AG08395 (cell line): ENCODE data around the gene KRT7.

Source experiments
- DNase-seq: peaks from one replicate; pipeline ENCODE4 v3.0.0; 2012; ENCODE audit warnings: mixed read lengths, low spot score

The KRT7 gene

GRCh38 chr12:52211716-52212585, 21.1 kb upstream of the KRT7 start:
- no peak for DNase-seq

GRCh38 chr12:52212701-52213563, 20.1 kb upstream of the KRT7 start:
- no peak for DNase-seq

DNA sequence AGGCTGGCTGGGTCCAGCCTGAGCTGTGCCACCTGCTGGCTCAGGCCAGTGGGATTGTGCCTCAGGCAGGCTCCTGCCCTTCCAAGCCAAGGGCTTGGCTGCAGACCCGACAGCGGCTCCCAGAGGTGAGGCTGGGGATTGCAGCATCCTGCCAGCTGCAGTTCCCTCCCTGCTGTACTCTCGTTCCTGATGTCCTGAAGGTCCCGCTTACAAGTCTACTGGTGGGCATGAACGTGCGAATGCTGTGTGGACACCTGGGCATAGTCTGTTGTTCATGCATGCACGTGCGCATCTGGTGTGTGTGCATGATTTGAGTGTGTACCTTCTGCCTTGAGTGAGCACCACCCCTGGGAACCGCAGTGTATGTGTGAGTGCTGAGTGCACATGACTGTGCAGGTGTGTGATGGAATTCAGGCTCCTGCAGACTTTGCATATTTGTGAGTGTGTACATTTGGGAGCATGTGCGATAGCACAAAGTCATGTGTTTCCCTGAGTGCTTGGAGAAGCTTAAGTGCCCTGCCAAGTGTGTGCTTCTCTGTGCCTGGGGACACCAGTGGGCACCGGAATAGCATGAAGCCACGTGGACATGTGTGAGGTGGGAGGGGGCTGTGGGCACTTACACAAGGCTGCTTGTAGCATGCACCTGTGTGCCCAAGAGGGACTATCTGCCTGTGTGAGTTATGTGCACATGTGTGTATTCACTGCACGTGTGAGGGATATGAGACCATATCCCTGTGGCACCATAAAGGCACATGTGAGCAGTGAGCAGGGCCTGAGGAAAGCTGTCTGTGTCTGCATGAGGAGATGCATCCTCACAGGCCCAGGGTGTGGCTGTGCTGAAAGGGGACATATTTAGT, 19.3 kb upstream of the KRT7 start:
- DNase-seq = peak; percentile 91

DNA sequence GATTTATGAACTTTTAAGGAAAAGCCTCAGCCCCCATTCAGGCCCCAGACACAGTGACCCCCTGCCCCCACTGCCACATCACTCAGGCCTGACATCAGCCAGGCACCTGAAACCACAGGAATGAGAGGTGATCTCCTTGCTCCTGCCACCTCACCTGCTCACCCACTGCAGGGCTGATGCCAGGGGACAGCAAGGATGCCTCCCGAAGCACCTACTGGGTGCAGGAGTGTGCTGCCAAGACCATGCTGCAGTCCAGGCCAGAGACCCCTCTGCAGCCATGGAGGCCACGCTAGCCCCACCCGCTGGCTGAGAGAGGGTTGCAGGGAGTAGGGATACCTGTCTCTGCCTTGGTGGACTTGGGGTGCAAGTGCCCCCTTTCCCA, 18.6 kb upstream of the KRT7 start:
- no peak for DNase-seq

DNA sequence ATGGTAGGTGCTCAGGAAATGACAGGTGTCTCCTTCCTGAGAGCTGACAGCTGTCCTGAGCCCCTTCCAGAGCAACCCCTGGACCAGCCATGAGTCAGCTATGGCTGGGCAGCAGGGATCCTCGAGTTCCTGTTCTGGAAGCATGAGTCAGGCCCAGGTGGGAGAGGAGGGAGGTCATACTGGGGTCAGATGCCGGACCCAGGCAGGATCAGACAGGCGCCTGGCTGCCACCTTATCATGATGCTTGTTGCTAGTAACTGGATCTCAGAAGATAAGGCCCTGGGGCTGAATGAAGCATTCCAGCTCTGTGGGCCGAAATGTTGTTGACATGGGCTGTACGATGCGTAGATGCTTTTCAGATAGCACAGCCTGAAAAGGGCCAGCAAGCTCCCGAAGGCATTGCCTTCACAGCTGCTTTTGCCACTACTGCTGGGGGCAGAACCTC, 17.4 kb upstream of the KRT7 start:
- DNase-seq = no peak

DNA sequence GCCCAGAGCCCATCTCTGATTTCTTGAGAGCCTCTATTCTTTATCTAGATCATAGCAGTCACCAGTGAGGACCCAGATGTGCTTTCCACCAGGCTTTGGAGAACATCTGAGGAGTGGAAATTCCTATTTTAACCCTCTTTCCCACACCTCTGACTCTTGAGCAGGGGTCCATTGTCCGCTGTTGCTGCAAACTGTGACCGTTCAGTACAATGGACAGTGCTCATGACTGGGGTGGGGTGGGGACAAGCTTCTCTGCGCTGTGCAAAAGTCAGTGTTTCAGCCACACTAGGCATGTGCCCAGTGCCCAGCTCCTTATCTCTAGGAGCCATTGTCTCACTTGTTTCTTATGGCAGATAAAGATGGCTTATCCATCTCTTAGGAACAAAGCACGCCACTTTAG, 16.9 kb upstream of the KRT7 start:
- DNase-seq = no peak

DNA sequence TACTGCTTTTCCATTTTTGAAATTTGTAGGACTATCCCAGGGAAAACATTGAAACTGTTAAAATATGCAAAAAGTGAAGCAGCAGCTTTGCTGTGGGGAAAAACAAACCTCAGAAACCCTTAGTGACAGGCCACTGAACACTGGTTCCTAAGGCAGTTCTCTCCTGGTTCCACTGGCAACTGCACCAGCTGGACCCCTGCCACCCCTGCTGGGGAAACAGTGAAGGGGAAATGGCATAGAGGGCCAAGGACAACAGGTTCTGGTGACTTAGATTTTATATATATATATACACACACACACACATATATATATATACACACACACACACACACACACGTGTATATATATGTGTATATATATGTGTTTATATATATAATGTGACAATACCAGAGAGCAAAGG, 16.2 kb upstream of the KRT7 start:
- DNase-seq = no peak

DNA sequence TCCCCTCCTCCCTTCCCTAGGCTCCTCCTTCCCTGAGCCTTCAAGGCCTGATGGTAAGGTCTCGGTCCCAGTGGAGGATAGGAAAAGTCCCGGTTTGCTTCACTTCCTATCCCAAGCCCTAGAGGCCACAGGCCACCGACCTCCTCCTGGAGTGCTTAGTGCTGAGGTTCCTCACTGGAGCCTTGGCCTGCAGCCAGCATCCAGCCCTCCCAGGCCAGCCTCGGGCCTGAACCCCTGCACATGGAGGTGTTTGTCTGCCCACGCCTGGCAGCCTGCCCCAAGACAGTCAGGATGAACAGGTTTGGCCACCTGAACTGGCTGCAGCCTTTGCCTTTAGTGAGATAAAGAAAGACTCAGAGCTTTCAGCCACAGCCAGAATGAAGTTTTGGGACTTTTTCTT, 15.8 kb upstream of the KRT7 start:
- DNase-seq = no peak

GRCh38 chr12:52218001-52218400, 15.0 kb upstream of the KRT7 start:
- no peak for DNase-seq

DNA sequence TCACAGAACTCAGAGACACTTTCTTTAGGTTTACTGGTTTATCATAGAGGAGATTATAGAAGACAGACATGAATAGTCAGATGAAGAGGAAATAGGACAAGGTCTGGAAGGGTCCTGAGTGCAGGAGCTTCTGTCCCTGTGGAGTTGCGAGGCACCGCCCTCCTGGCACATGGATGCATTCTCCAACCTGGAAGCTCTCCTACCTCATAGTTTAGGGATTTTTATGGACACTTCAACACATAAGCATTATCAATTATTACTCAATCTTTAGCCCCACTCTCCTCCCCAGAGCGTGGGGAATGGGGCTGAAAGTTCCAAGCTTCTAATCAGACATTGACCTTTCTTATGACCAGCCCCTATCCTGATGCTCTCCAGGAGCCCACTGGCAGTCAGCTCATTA, 12.6 kb upstream of the KRT7 start:
- no peak for DNase-seq

- no peak for DNase-seq
Measured at GRCh38 chr12:52221070-52221781, 11.8 kb upstream of the KRT7 start.

- DNase-seq = no peak
Measured at GRCh38 chr12:52221912-52222457, 11.1 kb upstream of the KRT7 start.

DNA sequence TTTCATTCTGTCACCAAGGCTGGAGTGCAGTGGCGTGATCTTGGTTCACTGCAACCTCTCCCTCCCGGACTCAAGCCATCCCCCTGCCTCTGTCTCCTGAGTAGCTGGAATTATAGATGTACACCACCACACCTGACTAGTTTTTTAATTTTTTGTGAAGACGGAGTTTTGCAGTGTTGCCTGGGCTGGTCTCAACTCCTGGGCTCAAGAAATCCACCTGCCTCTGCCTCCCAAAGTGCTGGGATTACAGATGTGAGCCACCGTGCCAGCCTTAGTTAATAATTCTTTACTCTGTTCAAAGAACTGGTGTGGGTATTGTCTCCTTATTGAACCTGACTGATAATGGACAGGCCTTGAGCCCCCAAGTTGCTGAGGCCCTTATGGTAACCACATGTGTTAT, 10.4 kb upstream of the KRT7 start:
- no peak for DNase-seq

DNA sequence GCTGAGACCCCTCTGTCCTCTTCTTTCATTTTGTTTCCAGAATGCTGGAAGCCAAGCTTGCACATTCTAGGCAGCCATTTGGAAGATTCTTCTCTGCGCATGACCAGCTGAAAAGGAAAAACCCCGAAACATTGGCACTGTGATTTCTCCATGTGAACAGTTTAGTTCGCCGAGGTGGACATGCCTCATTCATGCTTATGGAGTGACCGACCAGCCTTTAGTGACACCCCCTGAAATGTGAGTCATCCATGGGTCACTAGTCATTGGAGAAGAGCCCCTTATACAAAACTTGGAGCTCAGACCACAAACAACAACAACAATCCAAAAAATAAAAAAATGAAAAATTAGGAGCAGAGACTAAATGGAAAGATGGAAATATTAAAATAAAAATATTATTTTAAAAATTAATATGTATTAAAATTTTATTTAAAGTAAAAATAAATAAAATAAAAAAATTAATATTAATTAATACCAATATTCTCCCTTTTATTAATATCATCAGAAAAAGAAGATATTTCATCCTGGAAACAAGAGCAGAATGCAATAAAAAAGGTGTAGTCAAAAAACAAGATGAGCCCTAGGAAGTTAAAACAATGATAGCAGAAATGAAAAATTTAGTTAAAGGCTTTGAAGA, 9.5 kb upstream of the KRT7 start:
- DNase-seq = no peak

GRCh38 chr12:52224151-52224550, 8.9 kb upstream of the KRT7 start:
- DNase-seq = no peak

- no peak for DNase-seq
Measured at GRCh38 chr12:52225752-52226151, 7.3 kb upstream of the KRT7 start.

DNA sequence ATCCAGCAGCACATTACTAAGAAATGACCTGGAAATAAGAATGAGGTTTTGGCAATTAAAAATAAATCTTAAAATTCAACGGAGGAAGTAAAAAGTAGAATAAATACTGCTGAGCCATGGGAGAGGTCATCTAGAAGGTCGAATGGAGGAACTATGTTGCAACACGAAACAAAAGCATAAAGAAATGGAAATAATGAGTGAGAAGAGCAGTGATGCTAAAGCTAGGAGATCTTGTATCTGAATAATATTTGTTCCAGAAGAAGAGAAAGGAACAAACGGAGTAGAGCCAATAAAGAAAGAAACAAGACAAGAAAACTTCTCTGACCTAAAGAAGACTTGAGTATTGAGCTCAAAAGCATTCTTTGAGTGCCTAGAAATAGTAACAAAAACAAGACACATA, 6.6 kb upstream of the KRT7 start:
- DNase-seq = no peak

DNA sequence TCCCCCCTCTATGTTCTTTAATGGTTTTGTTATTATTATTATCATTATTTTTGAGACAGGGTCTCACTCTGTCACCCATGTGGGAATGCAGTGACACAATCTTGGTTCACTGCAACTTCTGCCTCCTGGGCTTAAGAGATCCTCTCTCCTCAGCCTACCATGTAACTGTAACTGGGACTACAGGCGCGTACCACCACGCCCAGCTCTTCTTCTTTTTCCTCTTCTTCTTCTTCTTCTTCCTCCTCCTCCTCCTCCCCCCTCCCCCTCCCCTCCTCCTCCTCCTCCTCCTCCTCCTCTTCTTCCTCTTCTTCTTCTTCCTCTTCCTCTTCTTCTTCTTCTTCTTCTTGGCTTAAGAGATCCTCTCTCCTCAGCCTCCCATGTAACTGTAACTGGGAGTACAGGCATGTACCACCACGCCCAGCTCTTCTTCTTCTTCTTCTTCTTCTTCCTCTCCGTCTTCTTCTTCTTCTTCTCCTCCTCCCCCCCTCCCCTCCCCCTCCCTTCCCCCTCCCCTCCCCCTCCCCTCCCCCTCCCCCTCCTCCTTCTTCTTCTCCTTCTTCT, 5.4 kb upstream of the KRT7 start:
- no peak for DNase-seq

- no peak for DNase-seq
Measured at GRCh38 chr12:52228366-52228765, 4.7 kb upstream of the KRT7 start.

DNA sequence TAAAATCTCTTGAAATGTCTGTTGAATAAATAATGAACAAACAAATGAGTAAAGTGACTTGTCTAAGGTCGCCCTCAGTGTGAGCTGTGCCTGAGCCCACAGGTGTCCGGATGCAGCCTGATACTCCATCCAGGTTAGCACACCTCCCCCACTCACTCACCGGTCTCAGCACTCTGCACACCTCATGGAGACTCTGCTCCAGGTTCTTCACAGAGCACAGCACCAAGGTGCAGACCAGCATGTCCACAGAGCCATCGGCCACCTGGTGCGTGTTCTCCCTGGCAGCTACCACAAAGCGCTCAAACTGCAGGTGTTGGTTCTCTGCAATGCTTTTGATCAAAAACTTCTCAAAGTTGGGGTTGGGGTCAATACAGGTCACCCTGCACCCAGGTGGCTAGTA, 4.1 kb upstream of the KRT7 start:
- no peak for DNase-seq
